Subcutaneous abdominal adipose tissue (tissue), 5 donors: ENCODE results near the gene OR10S1.

Experiments used
- H3K27ac ChIP-seq: one replicate; pipeline ENCODE4 v1.7.0; 2013; ENCODE audit warnings: low read depth, mild to moderate bottlenecking, inconsistent platforms, low read length, moderate library complexity
- H3K27me3 ChIP-seq, 5 donors: one replicate each; pipeline ENCODE4 v1.7.0; 2013; ENCODE audit warnings: low read length in 5 of 5, inconsistent platforms in 1 of 5; ENCODE audit not compliant: control insufficient read depth in 5 of 5, insufficient read depth in 4 of 5
- H3K36me3 ChIP-seq, 5 donors: one replicate each; pipeline ENCODE4 v1.7.0; 2013; ENCODE audit warnings: low read length in 5 of 5; ENCODE audit not compliant: control insufficient read depth in 5 of 5, insufficient read depth in 5 of 5
- H3K4me1 ChIP-seq, 5 donors: one replicate each; pipeline ENCODE4 v1.7.0; 2013; ENCODE audit warnings: low read length in 5 of 5, mild to moderate bottlenecking in 3 of 5, moderate library complexity in 1 of 5; ENCODE audit not compliant: control insufficient read depth in 5 of 5, insufficient read depth in 5 of 5
- H3K4me3 ChIP-seq, 5 donors: one replicate each; pipeline ENCODE4 v1.7.0; 2013; ENCODE audit warnings: low read length in 5 of 5, low read depth in 1 of 5
- H3K9ac ChIP-seq, 5 donors: one replicate each; pipeline ENCODE4 v1.7.0; 2013; ENCODE audit warnings: low read length in 5 of 5, mild to moderate bottlenecking in 4 of 5, moderate library complexity in 3 of 5
- H3K9me3 ChIP-seq, 5 donors: one replicate each; pipeline ENCODE4 v1.7.0; 2013; ENCODE audit warnings: low read length in 5 of 5; ENCODE audit not compliant: control insufficient read depth in 5 of 5
- donor health status: healthy.
- donor health status: healthy.
- donor health status: healthy.
- donor health status: healthy.
- donor health status: healthy.

The OR10S1 gene

DNA sequence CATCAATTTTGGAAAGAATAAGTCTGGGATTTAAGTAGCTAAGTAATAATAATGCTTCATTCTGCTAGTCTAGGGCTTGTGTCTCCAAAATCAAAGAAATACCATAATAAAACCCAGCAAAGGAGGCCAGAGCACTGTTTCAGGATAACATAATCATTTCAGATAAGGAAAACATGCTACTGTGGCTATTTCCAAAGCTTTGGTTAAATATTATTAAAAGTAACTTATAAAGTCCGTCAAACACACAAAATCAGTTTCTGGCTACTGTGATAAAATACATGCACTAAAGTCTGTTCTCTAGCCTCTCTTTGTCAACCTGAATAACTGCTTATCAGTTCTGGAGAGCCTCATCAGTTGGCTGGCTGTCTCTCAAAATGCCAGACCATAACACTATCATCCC, 32.4 kb downstream of the OR10S1 start:
- H3K4me1 ChIP-seq = no peaks in the 10 kb centered on the region
- no peak overlapping the region for H3K9ac ChIP-seq
- no peak overlapping the region for H3K4me3 ChIP-seq
- no peaks in the 10 kb centered on the region for H3K27me3 ChIP-seq
- H3K9me3 ChIP-seq = peaks cover 0 to 2% (median 0%) of the 10 kb centered on the region in 5 donors
- no peak overlapping the region for H3K27ac ChIP-seq
- no peaks in the 10 kb centered on the region for H3K36me3 ChIP-seq

DNA sequence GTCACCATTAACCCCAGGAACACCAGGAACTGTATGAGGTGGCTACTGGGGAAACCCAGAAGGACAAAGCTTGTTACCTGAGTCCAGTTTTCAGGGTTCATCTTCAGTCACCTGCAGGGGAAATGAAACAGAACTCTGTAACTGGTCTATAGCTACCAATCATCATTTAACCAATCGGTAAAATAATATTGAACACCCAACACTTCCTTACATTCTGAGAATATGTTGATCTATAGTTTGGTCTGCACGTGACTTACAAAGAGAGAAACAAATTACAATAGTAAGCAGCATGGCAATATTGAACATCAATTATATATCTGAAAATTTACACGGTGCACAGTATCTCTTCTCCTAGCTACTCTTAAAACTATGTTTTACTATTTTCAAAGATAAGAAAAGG, 33.8 kb downstream of the OR10S1 start, which contains the start of gene OR6T1:
Gene OR6T1 (minus strand): TSS at position 101 of the 400 bp plus-strand sequence. CDS start 0 bp downstream, at position 101.
- H3K4me3 ChIP-seq = no peak within 1 kb of the TSS
- peaks cover 0 to 5% (median 0%) of the 10 kb centered on the region in 5 donors for H3K9me3 ChIP-seq
- H3K4me1 ChIP-seq = no peaks in the 10 kb centered on the region
- H3K27me3 ChIP-seq = no peaks in the 10 kb centered on the region
- H3K9ac ChIP-seq = no peak within 1 kb of the TSS
- no peaks in the 10 kb centered on the region for H3K36me3 ChIP-seq
- no peak within 1 kb of the TSS for H3K27ac ChIP-seq

DNA sequence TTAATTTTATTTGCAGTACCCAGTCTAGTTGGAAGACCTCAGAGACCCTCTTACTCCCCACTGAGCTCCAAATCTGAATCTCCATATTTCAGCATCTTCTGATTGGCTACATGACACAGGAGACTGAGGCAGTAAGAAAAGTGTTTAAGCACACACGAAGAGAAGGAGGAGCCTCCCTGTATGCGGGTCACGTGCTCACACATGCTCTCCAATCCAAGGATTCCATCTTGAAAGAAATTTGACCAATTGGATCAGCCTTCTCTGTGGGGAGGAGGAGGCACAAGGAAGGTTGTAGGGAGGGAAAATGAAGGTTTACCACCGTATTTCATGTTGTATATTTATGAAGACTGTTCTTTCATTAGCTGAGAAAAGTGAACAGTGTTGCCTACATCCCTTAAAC, 35.2 kb downstream of the OR10S1 start:
- Histone ChIP-seq H3K4me1 (no peaks in the 10 kb centered on the region), H3K9me3 (peaks cover 0 to 5% (median 0%) of the 10 kb centered on the region in 5 donors), H3K9ac (no peak overlapping the region)

DNA sequence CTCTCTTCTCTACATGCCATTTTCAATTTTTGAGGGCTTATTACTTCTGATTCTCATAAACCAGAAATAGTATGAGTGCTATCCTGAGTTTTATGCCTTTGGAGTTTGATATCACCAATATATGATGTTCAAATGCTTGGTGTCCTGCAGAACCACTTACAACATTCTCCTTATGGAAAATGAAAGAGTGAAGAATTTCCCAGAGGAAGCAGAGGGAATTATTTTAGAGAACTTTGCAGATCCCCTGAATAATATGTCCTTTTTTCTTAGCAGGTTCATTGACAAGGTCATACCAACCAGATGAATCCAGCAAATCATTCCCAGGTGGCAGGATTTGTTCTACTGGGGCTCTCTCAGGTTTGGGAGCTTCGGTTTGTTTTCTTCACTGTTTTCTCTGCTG, 38.3 kb downstream of the OR10S1 start, which contains the start of gene OR4D5:
Gene OR4D5 (plus strand): TSS at position 301 of the 400 bp plus-strand sequence. CDS start 0 bp downstream, at position 301.
- no peaks in the 10 kb centered on the region for H3K4me1 ChIP-seq
- no peak within 1 kb of the TSS for H3K9ac ChIP-seq
- no peaks in the 10 kb centered on the region for H3K36me3 ChIP-seq
- no peak within 1 kb of the TSS for H3K4me3 ChIP-seq
- no peak within 1 kb of the TSS for H3K27ac ChIP-seq
- no peaks in the 10 kb centered on the region for H3K27me3 ChIP-seq
- peaks cover 0 to 5% (median 0%) of the 10 kb centered on the region in 5 donors for H3K9me3 ChIP-seq

More for the DNA sequence above, 35.2 kb downstream of the OR10S1 start:
- H3K27ac ChIP-seq = no peak overlapping the region
- H3K36me3 ChIP-seq = no peaks in the 10 kb centered on the region
- H3K27me3 ChIP-seq = no peaks in the 10 kb centered on the region
- no peak overlapping the region for H3K4me3 ChIP-seq
